ENCODE measurements around the gene SLC22A16. TPM values are rescaled to one million over a fixed set of nuclear protein-coding genes. Genes with fewer than 3 reads are reported as not detected.

The SLC22A16 gene
- total and polyA plus RNA-seq, 2 donors (not counting 3 experiments of a cell fraction or from before 2014, with no cell fraction given) = not detected

- POLR2A ChIA-PET = no interaction called here
- peaks cover 9 to 16% of the 10 kb centered on the region in 2 experiments for H3K27me3 ChIP-seq (ENCODE audit: control insufficient read depth in 2 of 2, insufficient read depth in 2 of 2, low read length in 2 of 2)
- peaks cover 14% of the 10 kb centered on the region for H3K4me1 ChIP-seq (ENCODE audit: control insufficient read depth, extremely low read depth, insufficient read depth, low read length)
- no peaks in the 10 kb centered on the region for H3K9me3 ChIP-seq (replicated peaks; ENCODE audit: control insufficient read depth, insufficient read depth, low read length)
- H3K9me1 ChIP-seq (replicated peaks; ENCODE audit: control insufficient read depth, extremely low read depth, insufficient read depth, low read length) = no peaks in the 10 kb centered on the region
- H3K4me3 ChIP-seq (replicated peaks in 1 of 3; ENCODE audit: insufficient read depth in 1 of 3, low read depth in 1 of 3, low read length in 3 of 3) = no peak overlapping the region
- dilution Hi-C loops (cut with MboI; ENCODE audit: extremely low pct_ligation_motif_present, low sequenced_read_pairs) = no loop called here
- no peak for FAIRE-seq
- no peaks in the 10 kb centered on the region for H3K79me2 ChIP-seq (ENCODE audit: control insufficient read depth, insufficient read depth, low read length)
- no peak overlapping the region for H3K4me2 ChIP-seq (ENCODE audit: insufficient read depth, low read length)
- no TSS peak for BruUV-seq (replicated peaks)
- H3K36me3 ChIP-seq (ENCODE audit: control insufficient read depth in 2 of 2, extremely low read depth in 1 of 2, insufficient read depth in 2 of 2, low read length in 2 of 2) = no peaks in the 10 kb centered on the region
- DNase-seq (ENCODE audit: low read depth, low spot score) = no peak
- TF ChIP-seq JUN (IDR thresholded peaks at IDR 0.05; ENCODE audit: borderline replicate concordance, insufficient read depth, insufficient read length, low read depth) = no peak
- TF ChIP-seq POLR2AphosphoS5 (IDR thresholded peaks at IDR 0.05; ENCODE audit: insufficient read depth, low read depth, low read length) = no peak
- no peak for TF ChIP-seq POLR2A (IDR thresholded peaks at IDR 0.05; ENCODE audit: low read depth, low read length)
- TF ChIP-seq GATA2 (IDR thresholded peaks at IDR 0.05; ENCODE audit: insufficient read depth, insufficient read length, low read depth, low read length) = no peak
- no peak for TF ChIP-seq MYC (IDR thresholded peaks at IDR 0.05; ENCODE audit: low read depth, low read length)
- TF ChIP-seq CTCF (IDR thresholded peaks at IDR 0.05; ENCODE audit: extremely low read depth in 1 of 2, insufficient read depth in 1 of 2, low read depth in 1 of 2, low read length in 2 of 2) = no peak
- no peak for TF ChIP-seq MAX (IDR thresholded peaks at IDR 0.05; ENCODE audit: insufficient read depth, insufficient read length)
- TF ChIP-seq EZH2 (IDR thresholded peaks at IDR 0.05; ENCODE audit: borderline replicate concordance, low read depth, low read length, severe bottlenecking) = no peak
- H4K20me1 ChIP-seq (replicated peaks; ENCODE audit: control insufficient read depth, extremely low read depth, insufficient read depth, low read length) = no peaks in the 10 kb centered on the region
- CTCF ChIA-PET = interaction anchor here (1.8 kb wide), 1 partner anchor 346 kb away, joined by 4 read pairs; no protein-coding TSS in a partner anchor
- H3K27ac ChIP-seq (ENCODE audit: insufficient read depth, low read depth, low read length) = no peak overlapping the region
- no peak overlapping the region for H2AFZ ChIP-seq (ENCODE audit: low read depth, low read length)
- H3K9ac ChIP-seq (replicated peaks; ENCODE audit: extremely low read depth, insufficient read depth, low read length) = no peak overlapping the region
- intact Hi-C loops (cut with micrococcal nuclease) = no loop called here
Observed at GRCh38 chr6:110385458-110385863, 91.0 kb downstream of the SLC22A16 start.
